ENCODE results near the gene RSAD1.

Gene RSAD1

DNA sequence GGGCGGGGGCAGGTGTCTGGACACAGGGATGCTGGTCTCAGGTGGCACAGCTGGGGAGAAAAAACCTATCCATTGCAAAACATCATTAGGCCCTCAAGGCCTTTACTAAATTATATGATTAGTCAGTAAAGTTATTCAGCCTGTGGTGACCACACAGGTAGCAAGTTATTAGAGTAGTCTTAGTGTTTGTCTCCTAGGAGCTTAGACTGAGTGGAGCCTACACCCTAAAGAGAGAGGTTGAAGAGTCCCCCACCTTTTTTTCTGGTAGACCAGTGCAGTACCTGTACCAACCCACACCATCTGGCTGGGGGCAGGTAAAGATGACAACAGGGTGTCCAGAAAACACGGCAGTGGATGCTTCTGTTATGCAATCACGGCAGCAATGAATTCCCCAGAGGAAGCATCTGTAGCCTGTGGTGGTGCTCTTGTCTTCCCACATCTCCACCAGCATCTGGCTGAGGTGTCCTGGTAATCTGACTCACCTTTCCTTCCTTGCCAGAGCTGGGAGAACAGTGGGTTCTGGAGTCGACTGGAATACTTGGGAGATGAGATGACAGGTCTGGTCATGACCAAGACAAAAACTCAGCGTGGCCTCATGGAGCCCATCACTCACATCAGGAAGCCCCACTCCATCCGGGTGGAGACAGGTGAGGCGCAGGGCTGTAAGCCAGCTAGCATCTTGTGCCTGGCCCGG lies 40.6 kb downstream of the RSAD1 start:
- peaks cover 2% of the 10 kb centered on the region for H3K36me3 Mint-ChIP-seq (ENCODE audit: low read depth)
- H3K9me3 Mint-ChIP-seq: no peaks in the 10 kb centered on the region
- H3K4me3 Mint-ChIP-seq: no peak overlapping the region
- H3K4me1 Mint-ChIP-seq (ENCODE audit: low read depth): peaks cover 2% of the 10 kb centered on the region
- no peaks in the 10 kb centered on the region for H3K27me3 Mint-ChIP-seq (ENCODE audit: low read depth)
- no peak overlapping the region for H3K27ac Mint-ChIP-seq
- DNase-seq (ENCODE audit: low spot score): no peak

DNA sequence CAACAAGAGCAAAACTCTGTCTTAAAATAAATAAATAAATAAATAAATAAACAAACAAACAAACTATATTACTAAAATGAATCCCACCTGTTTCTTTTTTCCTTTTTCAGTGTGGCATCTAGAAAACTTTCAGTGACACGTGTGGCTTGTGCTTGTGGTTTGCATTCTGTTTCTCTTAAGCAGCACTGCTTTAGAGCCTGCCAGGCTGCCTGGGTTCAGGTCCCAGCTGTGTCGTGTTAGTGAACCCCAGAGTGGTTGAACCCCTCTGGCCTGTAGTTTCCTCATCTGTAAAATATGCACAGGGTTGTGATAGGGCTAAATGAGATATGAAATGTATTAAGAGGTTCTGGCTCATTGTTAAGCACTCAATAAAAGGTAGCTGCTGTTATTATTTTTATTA lies 41.8 kb downstream of the RSAD1 start:
- Mint-ChIP-seq H3K27me3 (ENCODE audit: low read depth) (no peaks in the 10 kb centered on the region), H3K4me1 (ENCODE audit: low read depth) (peaks cover 2% of the 10 kb centered on the region), H3K36me3 (ENCODE audit: low read depth) (peaks cover 2% of the 10 kb centered on the region), H3K9me3 (no peaks in the 10 kb centered on the region), H3K27ac (no peak overlapping the region), H3K4me3 (no peak overlapping the region)
- no peak for DNase-seq (ENCODE audit: low spot score)

DNA sequence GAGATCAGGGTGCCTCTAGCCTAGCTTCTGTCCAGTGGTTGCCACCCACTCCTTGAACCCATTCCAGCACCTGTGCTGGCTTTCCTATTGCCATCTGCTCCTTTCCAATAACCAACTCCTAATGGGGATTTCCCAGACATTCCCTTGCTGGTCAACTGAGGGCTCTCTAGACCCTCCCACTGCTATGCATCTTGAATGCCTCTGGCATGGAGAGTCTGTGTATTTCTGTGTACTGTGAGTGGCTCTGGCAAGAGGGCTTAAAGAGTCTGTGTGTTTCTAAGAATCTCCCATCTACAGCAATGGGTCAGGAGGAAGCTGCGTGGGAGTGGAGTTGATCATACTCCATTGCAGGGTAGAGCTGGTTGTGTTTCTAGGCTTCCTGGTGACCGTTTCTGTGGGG lies 42.9 kb downstream of the RSAD1 start:
- peaks cover 2% of the 10 kb centered on the region for H3K36me3 Mint-ChIP-seq (ENCODE audit: low read depth)
- H3K9me3 Mint-ChIP-seq: no peaks in the 10 kb centered on the region
- H3K27me3 Mint-ChIP-seq (ENCODE audit: low read depth): no peaks in the 10 kb centered on the region
- DNase-seq (ENCODE audit: low spot score): no peak
- H3K4me3 Mint-ChIP-seq: no peak overlapping the region
- peaks cover 2% of the 10 kb centered on the region for H3K4me1 Mint-ChIP-seq (ENCODE audit: low read depth)
- H3K27ac Mint-ChIP-seq: no peak overlapping the region

GRCh38 chr17:50522766-50523165 lies 44.1 kb downstream of the RSAD1 start:
- H3K4me1 Mint-ChIP-seq (ENCODE audit: low read depth): no peaks in the 10 kb centered on the region
- H3K36me3 Mint-ChIP-seq (ENCODE audit: low read depth): peaks cover 2% of the 10 kb centered on the region
- no peaks in the 10 kb centered on the region for H3K9me3 Mint-ChIP-seq
- H3K4me3 Mint-ChIP-seq: no peak overlapping the region
- no peaks in the 10 kb centered on the region for H3K27me3 Mint-ChIP-seq (ENCODE audit: low read depth)
- DNase-seq (ENCODE audit: low spot score): no peak
- H3K27ac Mint-ChIP-seq: no peak overlapping the region

DNA sequence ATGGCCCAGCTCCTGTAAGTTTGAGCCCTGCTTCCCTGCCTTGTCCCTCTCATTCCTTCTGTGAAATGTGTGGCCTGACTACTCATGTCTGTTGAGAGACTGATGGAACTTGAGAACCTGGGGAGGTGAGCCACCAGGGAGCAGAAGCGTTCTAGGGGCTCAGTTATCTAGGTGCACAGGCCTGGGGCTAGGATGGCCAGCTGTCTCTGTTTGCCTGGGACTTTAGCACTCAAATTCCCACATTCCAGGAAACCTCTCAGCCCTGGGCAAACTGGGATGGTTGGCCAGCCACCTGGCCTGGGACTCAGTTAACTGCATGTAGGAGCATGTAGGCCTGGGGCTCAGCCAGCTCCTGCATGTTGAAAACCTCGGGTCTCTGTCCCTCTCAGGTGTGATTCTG lies 44.5 kb downstream of the RSAD1 start:
- Mint-ChIP-seq H3K4me1 (ENCODE audit: low read depth) (no peaks in the 10 kb centered on the region), H3K36me3 (ENCODE audit: low read depth) (peaks cover 2% of the 10 kb centered on the region), H3K27ac (no peak overlapping the region), H3K9me3 (no peaks in the 10 kb centered on the region), H3K4me3 (no peak overlapping the region), H3K27me3 (ENCODE audit: low read depth) (no peaks in the 10 kb centered on the region)
- no peak for DNase-seq (ENCODE audit: low spot score)

DNA sequence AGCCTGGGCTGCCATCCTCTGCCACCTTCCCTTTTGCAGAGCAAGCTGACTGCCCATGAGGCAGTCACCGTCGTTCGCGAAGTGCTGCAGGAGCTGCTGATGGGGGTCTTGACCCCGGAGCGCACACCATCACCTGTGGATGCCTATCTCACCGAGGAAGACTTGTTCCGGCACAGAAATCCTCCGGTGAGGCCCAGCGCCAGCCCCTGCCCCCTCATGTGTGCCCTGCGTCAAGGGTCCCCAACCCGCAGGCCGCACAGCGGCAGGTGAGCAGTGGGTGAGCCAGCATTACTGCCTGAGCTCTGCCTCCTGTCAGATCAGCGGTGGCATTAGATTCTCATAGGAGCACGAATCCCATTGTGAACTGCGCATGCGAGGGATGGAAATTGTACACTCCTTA lies 46.2 kb downstream of the RSAD1 start:
- DNase-seq (ENCODE audit: low spot score): no peak
- Mint-ChIP-seq H3K36me3 (ENCODE audit: low read depth) (peaks cover 2% of the 10 kb centered on the region), H3K4me3 (no peak overlapping the region), H3K27me3 (ENCODE audit: low read depth) (peaks cover 10% of the 10 kb centered on the region), H3K9me3 (no peaks in the 10 kb centered on the region), H3K4me1 (ENCODE audit: low read depth) (no peaks in the 10 kb centered on the region), H3K27ac (no peak overlapping the region)

DNA sequence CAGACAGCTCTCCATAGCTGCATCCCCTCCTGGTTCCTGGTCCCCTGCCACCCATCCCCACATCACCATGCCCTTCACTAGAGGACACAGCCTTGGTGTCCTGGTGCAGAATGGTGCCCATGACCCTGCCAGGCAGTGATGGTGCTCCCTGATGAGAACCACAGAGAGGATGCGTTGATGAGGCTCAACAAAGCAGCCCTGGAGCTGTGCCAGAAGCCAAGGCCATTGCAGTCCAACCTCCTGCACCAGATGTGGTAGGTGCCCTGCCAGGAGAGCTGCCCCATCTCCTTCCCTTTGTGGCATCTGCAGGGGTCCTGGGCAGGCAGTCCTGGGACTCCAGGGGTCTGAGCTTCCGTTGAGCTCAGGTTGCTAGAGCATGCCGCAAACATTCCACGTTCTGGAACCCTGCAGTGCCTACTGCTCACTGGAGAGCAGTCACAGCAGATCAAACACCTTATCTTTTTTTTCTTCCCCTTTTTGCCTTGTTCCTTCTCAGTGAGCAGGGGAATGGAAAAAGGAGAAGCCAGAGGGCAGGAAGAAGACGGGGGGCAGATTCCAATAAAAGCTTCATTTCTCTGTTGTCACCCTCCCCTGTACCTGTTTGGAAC lies 48.6 kb downstream of the RSAD1 start:
- H3K36me3 Mint-ChIP-seq (ENCODE audit: low read depth): peaks cover 2% of the 10 kb centered on the region
- H3K27me3 Mint-ChIP-seq (ENCODE audit: low read depth): peaks cover 27% of the 10 kb centered on the region
- no peak for DNase-seq (ENCODE audit: low spot score)
- H3K4me3 Mint-ChIP-seq: no peak overlapping the region
- H3K9me3 Mint-ChIP-seq: no peaks in the 10 kb centered on the region
- no peaks in the 10 kb centered on the region for H3K4me1 Mint-ChIP-seq (ENCODE audit: low read depth)
- H3K27ac Mint-ChIP-seq: no peak overlapping the region

GRCh38 chr17:50527949-50528474 lies 49.4 kb downstream of the RSAD1 start:
- no peaks in the 10 kb centered on the region for H3K4me1 Mint-ChIP-seq (ENCODE audit: low read depth)
- no peak overlapping the region for H3K4me3 Mint-ChIP-seq
- no peaks in the 10 kb centered on the region for H3K9me3 Mint-ChIP-seq
- no peak overlapping the region for H3K27ac Mint-ChIP-seq
- no peak for DNase-seq (ENCODE audit: low spot score)
- H3K27me3 Mint-ChIP-seq (ENCODE audit: low read depth): peaks cover 35% of the 10 kb centered on the region
- H3K36me3 Mint-ChIP-seq (ENCODE audit: low read depth): no peaks in the 10 kb centered on the region

GRCh38 chr17:50529849-50530248 lies 51.2 kb downstream of the RSAD1 start:
- Mint-ChIP-seq H3K27ac (no peak overlapping the region), H3K9me3 (no peaks in the 10 kb centered on the region), H3K4me1 (ENCODE audit: low read depth) (no peaks in the 10 kb centered on the region), H3K4me3 (no peak overlapping the region), H3K36me3 (ENCODE audit: low read depth) (no peaks in the 10 kb centered on the region), H3K27me3 (ENCODE audit: low read depth) (peaks cover 52% of the 10 kb centered on the region)
- DNase-seq (ENCODE audit: low spot score): no peak

- DNase-seq (ENCODE audit: low spot score): no peak
- H3K27me3 Mint-ChIP-seq (ENCODE audit: low read depth): peaks cover 60% of the 10 kb centered on the region
- H3K4me1 Mint-ChIP-seq (ENCODE audit: low read depth): no peaks in the 10 kb centered on the region
- no peak overlapping the region for H3K27ac Mint-ChIP-seq
- H3K4me3 Mint-ChIP-seq: no peak overlapping the region
- H3K9me3 Mint-ChIP-seq: no peaks in the 10 kb centered on the region
- no peaks in the 10 kb centered on the region for H3K36me3 Mint-ChIP-seq (ENCODE audit: low read depth)
Measured at GRCh38 chr17:50531428-50532025, 52.9 kb downstream of the RSAD1 start.

GRCh38 chr17:50532452-50533024 lies 53.9 kb downstream of the RSAD1 start, which contains the start of gene EPN3:
TSS of gene EPN3 (plus strand) at chr17:50532735. CDS start at chr17:50536557, 3,822 bp downstream.
- Mint-ChIP-seq H3K9me3 (no peaks in the 10 kb centered on the region), H3K4me3 (no peak within 1 kb of the TSS), H3K27ac (no peak within 1 kb of the TSS), H3K27me3 (ENCODE audit: low read depth) (peaks cover 60% of the 10 kb centered on the region), H3K4me1 (ENCODE audit: low read depth) (no peaks in the 10 kb centered on the region), H3K36me3 (ENCODE audit: low read depth) (no peaks in the 10 kb centered on the region)
- DNase-seq (ENCODE audit: low spot score): no peak

GRCh38 chr17:50533185-50533584 lies 54.5 kb downstream of the RSAD1 start:
- Mint-ChIP-seq H3K9me3 (no peaks in the 10 kb centered on the region), H3K4me3 (no peak overlapping the region), H3K4me1 (ENCODE audit: low read depth) (no peaks in the 10 kb centered on the region), H3K27me3 (ENCODE audit: low read depth) (peaks cover 60% of the 10 kb centered on the region), H3K36me3 (ENCODE audit: low read depth) (no peaks in the 10 kb centered on the region), H3K27ac (no peak overlapping the region)
- DNase-seq (ENCODE audit: low spot score): no peak

DNA sequence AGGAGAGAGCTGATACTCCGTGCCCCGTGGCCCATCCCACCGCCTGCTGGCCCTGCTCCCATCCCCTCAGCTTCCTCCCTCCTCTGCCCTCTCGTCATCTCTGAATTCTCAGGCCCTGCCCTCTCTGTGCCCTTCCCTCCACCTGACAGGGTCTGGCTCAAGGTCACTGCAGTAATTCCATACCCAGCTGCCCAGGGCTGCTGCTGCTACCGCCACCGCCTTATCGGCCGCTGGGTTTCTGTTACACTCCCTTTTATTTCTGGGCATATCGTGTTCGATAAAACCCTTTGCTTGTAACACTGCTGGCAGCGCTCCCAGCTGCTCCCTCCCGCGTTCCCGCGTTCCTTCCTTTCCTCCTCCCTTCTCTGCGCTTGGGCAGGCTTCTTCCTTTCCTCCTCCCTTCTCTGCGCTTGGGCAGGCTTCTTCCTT lies 55.1 kb downstream of the RSAD1 start:
- DNase-seq (ENCODE audit: low spot score): no peak
- H3K9me3 Mint-ChIP-seq: no peaks in the 10 kb centered on the region
- H3K4me3 Mint-ChIP-seq: no peak overlapping the region

More for the DNA sequence above, 55.1 kb downstream of the RSAD1 start:
- no peaks in the 10 kb centered on the region for H3K36me3 Mint-ChIP-seq (ENCODE audit: low read depth)
- no peak overlapping the region for H3K27ac Mint-ChIP-seq
- peaks cover 57% of the 10 kb centered on the region for H3K27me3 Mint-ChIP-seq (ENCODE audit: low read depth)
- H3K4me1 Mint-ChIP-seq (ENCODE audit: low read depth): no peaks in the 10 kb centered on the region
